ENCODE data around the gene OR1K1. TPM values are rescaled to one million over a fixed set of nuclear protein-coding genes. Genes with fewer than 3 reads are reported as not detected.
"Not testable (repeated sequence)": the region's sequence is repeated elsewhere in the genome, so short reads cannot be mapped to it uniquely, and the experiment has no call there.

OR1K1 gene
- not detected for total RNA-seq

- no peak for DNase-seq (ENCODE audit: low spot score)
Observed at GRCh38 chr9:122800066-122801060, at the start of gene OR1K1. TSS of gene OR1K1 (plus strand) at chr9:122800123. CDS start at chr9:122800123, 0 bp downstream.

- DNase-seq (ENCODE audit: low spot score) = no peak
Observed at GRCh38 chr9:122754825-122755224, 45.1 kb upstream of the OR1K1 start.

- no peak for DNase-seq (ENCODE audit: low spot score)
Observed at GRCh38 chr9:122767817-122768216, 32.1 kb upstream of the OR1K1 start.

GRCh38 chr9:122777052-122777451 is 22.9 kb upstream of the OR1K1 start:
- no peak for DNase-seq (ENCODE audit: low spot score)

- no peak for DNase-seq (ENCODE audit: low spot score)
Observed at GRCh38 chr9:122777935-122778627, 21.8 kb upstream of the OR1K1 start.

GRCh38 chr9:122779181-122779580 is 20.7 kb upstream of the OR1K1 start:
- DNase-seq (ENCODE audit: low spot score) = no peak

- no peak for DNase-seq (ENCODE audit: low spot score)
Observed at GRCh38 chr9:122780026-122780425, 19.9 kb upstream of the OR1K1 start.

GRCh38 chr9:122781671-122782070 is 18.3 kb upstream of the OR1K1 start:
- no peak for DNase-seq (ENCODE audit: low spot score)

GRCh38 chr9:122785269-122785668 is 14.7 kb upstream of the OR1K1 start:
- DNase-seq (ENCODE audit: low spot score) = no peak

- DNase-seq (ENCODE audit: low spot score) = no peak
Observed at GRCh38 chr9:122786338-122786737, 13.6 kb upstream of the OR1K1 start.

- DNase-seq (ENCODE audit: low spot score) = no peak
Observed at GRCh38 chr9:122788831-122789230, 11.1 kb upstream of the OR1K1 start, which contains the start of gene OR5C1. TSS of gene OR5C1 (plus strand) at chr9:122788933. CDS start at chr9:122788933, 0 bp downstream.

- DNase-seq (ENCODE audit: low spot score) = no peak
Observed at GRCh38 chr9:122789256-122790046, 10.5 kb upstream of the OR1K1 start.

GRCh38 chr9:122791872-122792669 is 7.9 kb upstream of the OR1K1 start:
- no peak for DNase-seq (ENCODE audit: low spot score)

GRCh38 chr9:122797316-122798063 is 2.4 kb upstream of the OR1K1 start:
- DNase-seq (ENCODE audit: low spot score) = no peak

- DNase-seq (ENCODE audit: low spot score) = no peak
Observed at GRCh38 chr9:122806661-122807060, 6.7 kb downstream of the OR1K1 start.

GRCh38 chr9:122807271-122807900 is 7.5 kb downstream of the OR1K1 start:
- DNase-seq (ENCODE audit: low spot score) = no peak

- no peak for DNase-seq (ENCODE audit: low spot score)
Observed at GRCh38 chr9:122808141-122808540, 8.2 kb downstream of the OR1K1 start.

- DNase-seq (ENCODE audit: low spot score) = not testable (repeated sequence)
Observed at GRCh38 chr9:122809261-122809660, 9.3 kb downstream of the OR1K1 start.

- peak; percentile 79 for DNase-seq (ENCODE audit: low spot score)
Observed at GRCh38 chr9:122810306-122810946, 10.5 kb downstream of the OR1K1 start.
